ENCODE measurements around the gene ECEL1.

Gene ECEL1

DNA sequence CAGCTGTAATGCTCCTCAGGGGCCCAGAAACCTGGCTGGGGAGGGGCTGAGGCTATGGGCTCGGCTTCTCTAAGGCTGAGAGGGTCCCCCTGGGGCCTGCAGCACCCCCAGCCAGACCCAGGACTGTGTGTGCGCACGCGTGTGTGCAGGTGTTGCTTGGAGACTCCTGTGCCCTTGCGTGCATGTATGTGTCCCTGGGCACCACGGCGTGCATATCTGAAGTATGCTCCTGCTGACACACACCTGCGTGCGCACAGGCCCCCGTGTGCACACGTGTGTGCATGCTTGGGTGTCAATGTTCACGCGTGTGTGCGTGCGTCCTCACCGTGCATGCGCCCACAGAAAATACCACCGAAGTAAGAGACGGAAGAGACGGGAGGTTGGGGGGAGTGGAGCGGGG lies 14.9 kb upstream of the ECEL1 start:
- no peaks in the 10 kb centered on the region for H3K36me3 ChIP-seq (ENCODE audit: low read depth)
- H3K4me3 ChIP-seq (ENCODE audit: severe bottlenecking) = no peak overlapping the region
- no peaks in the 10 kb centered on the region for H3K4me1 ChIP-seq (ENCODE audit: insufficient read depth, poor library complexity, severe bottlenecking)
- H3K27me3 ChIP-seq (ENCODE audit: insufficient read depth, poor library complexity, severe bottlenecking) = peaks cover 34% of the 10 kb centered on the region
- no peak for DNase-seq (ENCODE audit: low spot score)
- H3K27ac ChIP-seq (ENCODE audit: poor library complexity, severe bottlenecking) = no peak overlapping the region
- ATAC-seq (ENCODE audit: low read depth) = no peak
- no peaks in the 10 kb centered on the region for H3K9me3 ChIP-seq (ENCODE audit: severe bottlenecking)
- TF ChIP-seq, protein P1, sequence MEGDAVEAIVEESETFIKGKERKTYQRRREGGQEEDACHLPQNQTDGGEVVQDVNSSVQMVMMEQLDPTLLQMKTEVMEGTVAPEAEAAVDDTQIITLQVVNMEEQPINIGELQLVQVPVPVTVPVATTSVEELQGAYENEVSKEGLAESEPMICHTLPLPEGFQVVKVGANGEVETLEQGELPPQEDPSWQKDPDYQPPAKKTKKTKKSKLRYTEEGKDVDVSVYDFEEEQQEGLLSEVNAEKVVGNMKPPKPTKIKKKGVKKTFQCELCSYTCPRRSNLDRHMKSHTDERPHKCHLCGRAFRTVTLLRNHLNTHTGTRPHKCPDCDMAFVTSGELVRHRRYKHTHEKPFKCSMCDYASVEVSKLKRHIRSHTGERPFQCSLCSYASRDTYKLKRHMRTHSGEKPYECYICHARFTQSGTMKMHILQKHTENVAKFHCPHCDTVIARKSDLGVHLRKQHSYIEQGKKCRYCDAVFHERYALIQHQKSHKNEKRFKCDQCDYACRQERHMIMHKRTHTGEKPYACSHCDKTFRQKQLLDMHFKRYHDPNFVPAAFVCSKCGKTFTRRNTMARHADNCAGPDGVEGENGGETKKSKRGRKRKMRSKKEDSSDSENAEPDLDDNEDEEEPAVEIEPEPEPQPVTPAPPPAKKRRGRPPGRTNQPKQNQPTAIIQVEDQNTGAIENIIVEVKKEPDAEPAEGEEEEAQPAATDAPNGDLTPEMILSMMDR (IDR thresholded peaks at IDR 0.05; ENCODE audit: poor library complexity, severe bottlenecking) = no peak

DNA sequence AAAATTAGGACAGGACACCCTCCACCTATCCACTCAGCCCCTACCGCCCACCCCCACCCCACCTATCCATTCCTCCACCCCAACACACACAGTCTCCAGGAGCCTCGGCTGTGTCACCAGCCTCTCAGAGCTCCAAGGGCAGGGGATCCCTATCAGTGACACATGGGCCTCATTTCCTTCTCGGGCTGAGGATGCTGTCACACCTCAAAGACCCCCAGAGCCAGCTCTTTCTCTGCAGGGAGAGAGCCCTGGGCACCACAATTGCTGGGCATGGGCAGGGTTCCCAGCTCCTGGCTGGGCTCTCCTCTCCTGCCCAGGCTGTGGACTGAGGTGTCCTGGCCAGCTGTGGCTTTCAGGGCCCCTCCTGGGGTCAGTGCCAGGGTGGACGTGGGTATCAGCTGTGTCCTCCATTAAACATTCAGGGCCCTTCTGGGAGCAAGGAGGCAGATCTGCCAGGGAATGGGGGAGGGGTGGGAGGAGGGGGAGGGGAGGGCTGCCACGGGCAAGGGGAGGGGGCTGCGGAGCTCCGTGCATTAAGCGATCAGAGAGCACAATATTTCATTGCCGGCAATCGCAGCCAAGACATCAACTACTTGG lies 14.3 kb upstream of the ECEL1 start:
- H3K9me3 ChIP-seq (ENCODE audit: severe bottlenecking) = no peaks in the 10 kb centered on the region
- peaks cover 34% of the 10 kb centered on the region for H3K27me3 ChIP-seq (ENCODE audit: insufficient read depth, poor library complexity, severe bottlenecking)
- H3K36me3 ChIP-seq (ENCODE audit: low read depth) = no peaks in the 10 kb centered on the region
- no peak for DNase-seq (ENCODE audit: low spot score)
- no peak for ATAC-seq (ENCODE audit: low read depth)
- no peak overlapping the region for H3K27ac ChIP-seq (ENCODE audit: poor library complexity, severe bottlenecking)
- H3K4me3 ChIP-seq (ENCODE audit: severe bottlenecking) = no peak overlapping the region
- H3K4me1 ChIP-seq (ENCODE audit: insufficient read depth, poor library complexity, severe bottlenecking) = no peaks in the 10 kb centered on the region
- TF ChIP-seq, protein P1 (IDR thresholded peaks at IDR 0.05; ENCODE audit: poor library complexity, severe bottlenecking) = no peak

DNA sequence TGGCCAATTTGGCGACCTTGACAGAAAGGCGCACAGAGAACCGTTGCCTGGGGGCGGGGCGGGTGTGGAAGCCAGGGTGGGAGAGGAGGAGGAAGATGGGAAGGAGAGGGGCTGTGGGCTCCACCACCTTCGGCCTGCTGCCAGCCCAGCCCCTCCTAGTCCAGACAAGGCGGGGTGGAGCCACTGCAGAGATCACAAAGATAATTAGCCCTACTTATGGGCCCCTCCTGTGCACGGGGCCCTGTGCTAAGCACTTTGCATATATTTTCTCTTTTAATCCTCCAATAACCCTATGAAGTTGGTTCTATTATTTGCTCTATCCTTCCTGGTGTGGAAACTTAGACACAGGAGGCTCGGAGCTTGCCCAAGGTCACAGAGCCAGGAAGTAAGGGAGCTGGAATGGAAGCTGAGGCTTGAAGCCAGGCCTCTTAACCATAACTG lies 13.7 kb upstream of the ECEL1 start:
- no peaks in the 10 kb centered on the region for H3K4me1 ChIP-seq (ENCODE audit: insufficient read depth, poor library complexity, severe bottlenecking)
- no peak overlapping the region for H3K27ac ChIP-seq (ENCODE audit: poor library complexity, severe bottlenecking)
- H3K9me3 ChIP-seq (ENCODE audit: severe bottlenecking) = no peaks in the 10 kb centered on the region
- no peaks in the 10 kb centered on the region for H3K36me3 ChIP-seq (ENCODE audit: low read depth)
- no peak overlapping the region for H3K4me3 ChIP-seq (ENCODE audit: severe bottlenecking)
- H3K27me3 ChIP-seq (ENCODE audit: insufficient read depth, poor library complexity, severe bottlenecking) = peaks cover 34% of the 10 kb centered on the region
- TF ChIP-seq, protein P1 (IDR thresholded peaks at IDR 0.05; ENCODE audit: poor library complexity, severe bottlenecking) = no peak
- ATAC-seq (ENCODE audit: low read depth) = no peak
- DNase-seq (ENCODE audit: low spot score) = no peak

DNA sequence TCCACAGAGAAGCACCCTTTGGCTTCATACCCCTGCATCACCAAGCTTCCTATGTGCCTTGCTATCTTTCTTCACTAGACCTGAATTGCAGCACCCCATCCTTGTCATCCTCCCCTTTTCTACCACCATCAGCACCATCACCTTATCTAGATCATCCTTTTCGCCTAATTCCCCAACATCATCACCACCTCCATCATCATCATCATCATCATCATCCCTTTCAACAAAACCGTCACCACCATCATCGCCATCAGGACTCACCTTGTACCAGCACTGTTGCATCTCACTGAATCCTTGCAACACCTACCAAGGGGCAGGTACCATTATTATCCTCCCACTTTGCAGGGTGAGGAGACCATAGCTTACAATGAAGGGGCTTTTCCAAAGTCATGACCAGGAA lies 10.8 kb upstream of the ECEL1 start:
- Histone ChIP-seq H3K9me3 (ENCODE audit: severe bottlenecking) (no peaks in the 10 kb centered on the region), H3K4me1 (ENCODE audit: insufficient read depth, poor library complexity, severe bottlenecking) (no peaks in the 10 kb centered on the region), H3K27ac (ENCODE audit: poor library complexity, severe bottlenecking) (no peak overlapping the region), H3K4me3 (ENCODE audit: severe bottlenecking) (no peak overlapping the region), H3K36me3 (ENCODE audit: low read depth) (no peaks in the 10 kb centered on the region), H3K27me3 (ENCODE audit: insufficient read depth, poor library complexity, severe bottlenecking) (peaks cover 9% of the 10 kb centered on the region)
- TF ChIP-seq, protein P1 (IDR thresholded peaks at IDR 0.05; ENCODE audit: poor library complexity, severe bottlenecking) = no peak
- ATAC-seq (ENCODE audit: low read depth) (no peak), DNase-seq (ENCODE audit: low spot score) (no peak)

DNA sequence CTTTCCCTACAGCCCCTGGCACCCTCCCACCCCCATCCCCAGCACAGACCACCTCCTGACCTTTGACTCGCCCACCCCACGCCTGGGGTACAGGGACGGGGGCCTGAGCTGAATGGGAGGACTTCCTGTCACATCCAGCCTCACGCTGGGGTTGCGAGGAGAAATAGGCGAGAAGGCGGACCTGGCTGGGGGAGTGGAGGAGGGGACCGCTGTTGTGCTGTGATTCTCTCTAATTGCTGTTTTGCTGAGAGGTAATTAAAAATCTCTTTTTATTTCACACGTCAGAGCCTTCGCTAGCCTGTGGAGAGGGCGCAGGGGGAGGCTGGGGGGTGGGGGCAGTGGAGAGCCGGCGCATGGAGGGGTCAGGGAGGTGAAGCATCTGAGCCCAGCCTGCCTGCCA lies 9.7 kb upstream of the ECEL1 start:
- no peak for DNase-seq (ENCODE audit: low spot score)
- TF ChIP-seq, protein P1 (IDR thresholded peaks at IDR 0.05; ENCODE audit: poor library complexity, severe bottlenecking) = no peak
- H3K27ac ChIP-seq (ENCODE audit: poor library complexity, severe bottlenecking) = no peak overlapping the region
- no peak overlapping the region for H3K4me3 ChIP-seq (ENCODE audit: severe bottlenecking)
- no peak for ATAC-seq (ENCODE audit: low read depth)
- H3K4me1 ChIP-seq (ENCODE audit: insufficient read depth, poor library complexity, severe bottlenecking) = no peaks in the 10 kb centered on the region
- H3K9me3 ChIP-seq (ENCODE audit: severe bottlenecking) = no peaks in the 10 kb centered on the region
- peaks cover under 1% of the 10 kb centered on the region for H3K27me3 ChIP-seq (ENCODE audit: insufficient read depth, poor library complexity, severe bottlenecking)
- no peaks in the 10 kb centered on the region for H3K36me3 ChIP-seq (ENCODE audit: low read depth)
